Fibroblast of lung (primary cell): ENCODE data around the gene CUEDC1. TPM values are rescaled to one million over a fixed set of nuclear protein-coding genes. Genes with fewer than 3 reads are reported as not detected.
A peak's percentile ranks its signal among the peaks of the same experiment; 100 is the strongest.

Source experiments
- DNase-seq, 2 donors: peaks; one replicate each; pipeline versions ENCODE4 v3.0.0 to v3.0.0-alpha.2; 2010; ENCODE audit warnings: low read depth in 2 of 2
- H2AFZ ChIP-seq: 2 replicates; pipeline ENCODE4 v1.5.1; 2012; ENCODE audit warnings: low read length, control low read depth, inconsistent platforms
- H3K27ac ChIP-seq: 2 replicates; pipeline ENCODE4 v1.5.1; 2011; ENCODE audit warnings: low read length, control low read depth; ENCODE audit not compliant: insufficient read depth
- H3K27me3 ChIP-seq: 2 replicates; pipeline ENCODE4 v1.5.1; 2011; ENCODE audit warnings: mild to moderate bottlenecking, low read length; ENCODE audit not compliant: control insufficient read depth, insufficient read depth
- H3K36me3 ChIP-seq: 2 replicates; pipeline ENCODE4 v1.5.1; 2011; ENCODE audit warnings: low read length; ENCODE audit not compliant: control insufficient read depth, insufficient read depth
- H3K4me1 ChIP-seq: 2 replicates; pipeline ENCODE4 v1.5.1; 2011; ENCODE audit warnings: low read length; ENCODE audit not compliant: control insufficient read depth, insufficient read depth; ENCODE audit errors: extremely low read depth
- H3K4me2 ChIP-seq: 2 replicates; pipeline ENCODE4 v1.5.1; 2011; ENCODE audit warnings: low read length, control low read depth; ENCODE audit not compliant: insufficient read depth; ENCODE audit errors: extremely low read depth
- H3K4me3 ChIP-seq, 4 experiments: fragments of 200-600 bp in 1 of 4; sonication (generic) in 1 of 4; replicated peaks in 1 of 4; 2 replicates each; pipeline ENCODE4 v1.5.1; 2011 to 2016; ENCODE audit warnings: low read length in 4 of 4, low read depth in 3 of 4, mild to moderate bottlenecking in 3 of 4, control low read depth in 2 of 4, inconsistent platforms in 1 of 4, mixed read lengths in 1 of 4; ENCODE audit not compliant: insufficient read depth in 1 of 4; ENCODE audit errors: control extremely low read depth in 1 of 4
- H3K79me2 ChIP-seq: 2 replicates; pipeline ENCODE4 v1.5.1; 2012; ENCODE audit warnings: mild to moderate bottlenecking, low read length, inconsistent platforms; ENCODE audit not compliant: control insufficient read depth, insufficient read depth
- H3K9ac ChIP-seq: 2 replicates; pipeline ENCODE4 v1.5.1; 2011; ENCODE audit warnings: mild to moderate bottlenecking, low read length, control low read depth; ENCODE audit not compliant: insufficient read depth
- H3K9me3 ChIP-seq: 2 replicates; pipeline ENCODE4 v1.5.1; 2012; ENCODE audit warnings: low read depth, low read length; ENCODE audit not compliant: control insufficient read depth, insufficient read depth
- H4K20me1 ChIP-seq: 2 replicates; pipeline ENCODE4 v1.5.1; 2011; ENCODE audit warnings: low read length; ENCODE audit not compliant: control insufficient read depth, insufficient read depth; ENCODE audit errors: extremely low read depth
- EZH2 ChIP-seq: IDR thresholded peaks from 2 replicates; pipeline ENCODE4 v1.5.1; 2012; ENCODE audit warnings: low read length, control low read depth, mild to moderate bottlenecking; ENCODE audit errors: missing control alignments
- polyA plus RNA-seq, 2 donors: library from polyadenylated mRNA; depleted of rRNA in 1 of 2; stranded (reverse) in 1 of 2; unstranded in 1 of 2; fragments of >200 nt; gene quantifications; 2 replicates each; pipeline ENCODE4 v1.2.1, GENCODE V29; 2011 to 2012; ENCODE audit warnings: missing spikeins in 1 of 2
- total RNA-seq: library from RNA; depleted of rRNA; stranded (reverse); fragments of >200 nt; gene quantifications from 2 replicates; pipeline ENCODE4 v1.2.1, GENCODE V29; 2014
- TF ChIP-seq, protein P1 (sequence below), 2 donors: IDR thresholded peaks in 1 of 2; conservative IDR thresholded peaks in 1 of 2; 1 replicate in 1 of 2; 2 replicates in 1 of 2; pipeline ENCODE4 v1.5.1; 2011 to 2012; ENCODE audit warnings: low read length in 2 of 2, control low read depth in 1 of 2, inconsistent platforms in 1 of 2, low read depth in 1 of 2, mild to moderate bottlenecking in 1 of 2

Gene CUEDC1
- total and polyA plus RNA-seq, 2 donors (not counting 1 experiment from before 2014, with no cell fraction given): 11.9 to 34.9 TPM

DNA sequence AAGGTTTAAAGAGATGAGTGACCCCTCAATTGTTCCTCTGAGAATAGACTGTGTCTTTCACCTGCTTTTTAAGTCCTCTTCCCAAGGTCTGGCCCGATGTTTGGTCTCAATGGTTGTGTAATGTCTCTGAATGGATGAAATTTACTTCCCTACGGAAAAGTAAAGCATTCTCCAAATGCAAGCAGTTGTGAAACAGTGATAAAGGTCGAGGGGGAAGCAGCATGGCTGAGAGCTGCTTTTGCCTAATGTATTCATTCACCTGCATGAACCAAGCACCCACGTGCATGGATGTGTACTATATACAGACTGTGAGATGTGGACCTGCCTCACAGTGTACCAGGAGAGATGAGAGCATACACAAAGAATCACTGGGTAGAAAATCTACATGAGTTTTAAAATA is 116.8 kb downstream of the CUEDC1 start:
- Histone ChIP-seq H3K4me1 (no peaks in the 10 kb centered on the region), H3K9me3 (no peaks in the 10 kb centered on the region), H3K27ac (no peak overlapping the region), H4K20me1 (no peaks in the 10 kb centered on the region), H3K27me3 (no peaks in the 10 kb centered on the region), H3K9ac (no peak overlapping the region), H3K36me3 (peaks cover 5% of the 10 kb centered on the region), H3K79me2 (no peaks in the 10 kb centered on the region), H2AFZ (no peak overlapping the region), H3K4me3 (no peak overlapping the region), H3K4me2 (no peak overlapping the region)
- TF ChIP-seq, protein P1, sequence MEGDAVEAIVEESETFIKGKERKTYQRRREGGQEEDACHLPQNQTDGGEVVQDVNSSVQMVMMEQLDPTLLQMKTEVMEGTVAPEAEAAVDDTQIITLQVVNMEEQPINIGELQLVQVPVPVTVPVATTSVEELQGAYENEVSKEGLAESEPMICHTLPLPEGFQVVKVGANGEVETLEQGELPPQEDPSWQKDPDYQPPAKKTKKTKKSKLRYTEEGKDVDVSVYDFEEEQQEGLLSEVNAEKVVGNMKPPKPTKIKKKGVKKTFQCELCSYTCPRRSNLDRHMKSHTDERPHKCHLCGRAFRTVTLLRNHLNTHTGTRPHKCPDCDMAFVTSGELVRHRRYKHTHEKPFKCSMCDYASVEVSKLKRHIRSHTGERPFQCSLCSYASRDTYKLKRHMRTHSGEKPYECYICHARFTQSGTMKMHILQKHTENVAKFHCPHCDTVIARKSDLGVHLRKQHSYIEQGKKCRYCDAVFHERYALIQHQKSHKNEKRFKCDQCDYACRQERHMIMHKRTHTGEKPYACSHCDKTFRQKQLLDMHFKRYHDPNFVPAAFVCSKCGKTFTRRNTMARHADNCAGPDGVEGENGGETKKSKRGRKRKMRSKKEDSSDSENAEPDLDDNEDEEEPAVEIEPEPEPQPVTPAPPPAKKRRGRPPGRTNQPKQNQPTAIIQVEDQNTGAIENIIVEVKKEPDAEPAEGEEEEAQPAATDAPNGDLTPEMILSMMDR (conservative IDR thresholded peaks at IDR 0.05 in 1 of 2, IDR thresholded peaks at IDR 0.05 in 1 of 2; ENCODE audit: low read depth in 1 of 2, low read length in 2 of 2): no peak
- no peak for TF ChIP-seq EZH2
- no peak for DNase-seq

DNA sequence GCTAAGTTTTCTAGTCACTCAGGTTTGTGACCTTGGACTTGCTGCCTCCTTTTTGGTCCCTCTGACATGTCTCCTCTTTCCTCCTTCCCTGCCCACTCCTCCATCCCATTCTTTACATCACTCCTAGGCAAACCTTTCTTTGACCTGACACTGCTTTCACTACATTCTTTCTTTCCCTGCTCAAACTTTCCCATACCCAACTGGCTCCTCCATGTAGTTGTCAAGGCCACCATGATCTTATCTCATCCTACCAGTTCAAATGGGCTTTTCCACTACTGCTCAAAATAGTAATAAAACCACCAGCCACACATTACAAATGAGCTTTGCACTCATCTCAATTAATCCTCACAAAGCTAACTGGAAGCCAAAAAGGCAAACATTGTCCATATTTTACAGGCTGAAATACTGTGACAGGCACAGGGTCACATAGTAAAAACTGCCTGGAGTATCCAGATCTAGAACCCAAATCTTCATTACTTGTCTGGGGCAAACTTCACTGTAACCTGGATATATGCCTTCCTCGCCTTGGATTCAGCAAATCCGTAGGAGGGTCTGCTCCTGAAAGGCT is 119.8 kb downstream of the CUEDC1 start:
- Histone ChIP-seq H2AFZ (no peak overlapping the region), H3K27ac (no peak overlapping the region), H3K36me3 (peaks cover 3% of the 10 kb centered on the region), H3K9me3 (no peaks in the 10 kb centered on the region), H4K20me1 (no peaks in the 10 kb centered on the region), H3K4me1 (peaks cover 3% of the 10 kb centered on the region), H3K9ac (no peak overlapping the region), H3K4me3 (no peak overlapping the region), H3K4me2 (no peak overlapping the region), H3K27me3 (no peaks in the 10 kb centered on the region), H3K79me2 (no peaks in the 10 kb centered on the region)
- TF ChIP-seq, protein P1 (conservative IDR thresholded peaks at IDR 0.05 in 1 of 2, IDR thresholded peaks at IDR 0.05 in 1 of 2; ENCODE audit: low read depth in 1 of 2, low read length in 2 of 2): no peak
- no peak for TF ChIP-seq EZH2
- no peak for DNase-seq

DNA sequence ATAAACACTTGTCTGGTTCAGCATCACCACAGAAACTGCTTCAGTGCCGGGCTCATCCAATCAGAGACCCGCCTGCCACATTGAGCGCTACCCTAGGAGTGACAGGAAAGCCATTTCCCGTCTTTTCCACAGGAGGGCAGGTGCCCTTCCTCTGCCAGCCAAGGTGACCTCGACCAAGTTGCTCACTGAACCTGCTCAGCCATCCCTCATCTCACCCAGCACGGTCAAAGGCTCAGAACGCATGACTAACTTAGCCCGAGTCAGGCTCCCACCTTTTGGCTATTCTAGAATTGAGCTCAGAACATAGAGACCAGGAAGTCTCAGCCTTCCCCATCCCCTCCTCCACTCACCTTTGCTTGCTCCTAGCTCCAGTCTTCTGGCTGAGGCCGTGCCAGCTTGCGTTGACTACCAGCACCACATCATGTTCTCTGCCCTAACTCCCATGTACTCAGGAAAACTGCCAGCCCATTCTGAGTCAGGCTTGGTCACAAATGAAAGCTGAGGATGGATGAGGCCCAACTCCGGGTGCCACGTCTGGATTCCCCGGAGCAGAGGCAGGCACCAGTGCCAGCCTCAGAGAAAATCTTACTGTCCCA is 121.0 kb downstream of the CUEDC1 start:
- no peak overlapping the region for H3K27ac ChIP-seq
- no peak overlapping the region for H2AFZ ChIP-seq
- no peaks in the 10 kb centered on the region for H4K20me1 ChIP-seq
- no peak overlapping the region for H3K4me2 ChIP-seq
- H3K36me3 ChIP-seq: peaks cover 3% of the 10 kb centered on the region
- no peak overlapping the region for H3K9ac ChIP-seq
- no peaks in the 10 kb centered on the region for H3K79me2 ChIP-seq
- DNase-seq: peak in 1 of 2 donors; percentile 34
- no peak overlapping the region for H3K4me3 ChIP-seq
- no peaks in the 10 kb centered on the region for H3K9me3 ChIP-seq
- H3K27me3 ChIP-seq: no peaks in the 10 kb centered on the region
- H3K4me1 ChIP-seq: peaks cover 3% of the 10 kb centered on the region
- TF ChIP-seq, protein P1 (conservative IDR thresholded peaks at IDR 0.05 in 1 of 2, IDR thresholded peaks at IDR 0.05 in 1 of 2; ENCODE audit: low read depth in 1 of 2, low read length in 2 of 2): no peak
- no peak for TF ChIP-seq EZH2
